Measurements from ENCODE around the gene FAM32A. TPM values are rescaled to one million over a fixed set of nuclear protein-coding genes. Genes with fewer than 3 reads are reported as not detected.

Gene FAM32A
- total RNA-seq, 4 donors from 2014 or later, result 67.9 to 93.9 (median 87.9) TPM

GRCh38 chr19:16226878-16227836 lies 41.9 kb downstream of the FAM32A start:
- peaks cover 56 to 67% of the 10 kb centered on the region in 2 donors for H3K36me3 ChIP-seq
- H3K4me1 ChIP-seq, result no peaks in the 10 kb centered on the region
- no peaks in the 10 kb centered on the region for H3K27me3 ChIP-seq
- 85 to 92% methylated on average over 23 to 29 of the region's 33 CpGs for WGBS, 2 donors
- H3K9me3 ChIP-seq, result no peaks in the 10 kb centered on the region
- DNase-seq, result no peak
- no peak overlapping the region for H3K27ac ChIP-seq
- H3K4me3 ChIP-seq (replicated peaks in 1 of 3), result no peak overlapping the region
- TF ChIP-seq CTCF (IDR thresholded peaks at IDR 0.05) (no peak), POLR2A (IDR thresholded peaks at IDR 0.05) (no peak)
- intact Hi-C loops (cut with DNase I), result no loop called here

GRCh38 chr19:16227837-16228636 lies 42.8 kb downstream of the FAM32A start:
- intact Hi-C loops (cut with DNase I), result no loop called here
- Histone ChIP-seq H3K27me3 (no peaks in the 10 kb centered on the region), H3K9me3 (no peaks in the 10 kb centered on the region), H3K4me1 (no peaks in the 10 kb centered on the region), H3K4me3 (replicated peaks in 1 of 3) (no peak overlapping the region), H3K36me3 (peaks cover 54 to 66% of the 10 kb centered on the region in 2 donors), H3K27ac (no peak overlapping the region)
- WGBS, 2 donors, result 94 to 95% methylated on average over 18 of the region's 21 CpGs
- TF ChIP-seq CTCF (IDR thresholded peaks at IDR 0.05) (no peak), POLR2A (IDR thresholded peaks at IDR 0.05) (no peak)
- DNase-seq, result no peak

GRCh38 chr19:16228637-16229321 lies 43.6 kb downstream of the FAM32A start:
- Histone ChIP-seq H3K4me1 (no peaks in the 10 kb centered on the region), H3K36me3 (peaks cover 53 to 68% of the 10 kb centered on the region in 2 donors), H3K9me3 (no peaks in the 10 kb centered on the region), H3K27ac (no peak overlapping the region), H3K27me3 (no peaks in the 10 kb centered on the region), H3K4me3 (replicated peaks in 1 of 3) (no peak overlapping the region)
- TF ChIP-seq POLR2A (IDR thresholded peaks at IDR 0.05) (no peak), CTCF (IDR thresholded peaks at IDR 0.05) (no peak)
- WGBS, 2 donors, result 88 to 89% methylated on average over 20 to 21 of the region's 21 CpGs
- intact Hi-C loops (cut with DNase I), result no loop called here
- no peak for DNase-seq

GRCh38 chr19:16229322-16229641 lies 44.1 kb downstream of the FAM32A start:
- H3K27ac ChIP-seq, result no peak overlapping the region
- TF ChIP-seq POLR2A (IDR thresholded peaks at IDR 0.05) (no peak), CTCF (IDR thresholded peaks at IDR 0.05) (no peak)
- no peak for DNase-seq
- H3K4me1 ChIP-seq, result no peaks in the 10 kb centered on the region
- H3K9me3 ChIP-seq, result no peaks in the 10 kb centered on the region
- no peaks in the 10 kb centered on the region for H3K27me3 ChIP-seq
- WGBS, 2 donors, result 100% methylated on average over 2 to 4 of the region's 9 CpGs
- peaks cover 53 to 74% of the 10 kb centered on the region in 2 donors for H3K36me3 ChIP-seq
- H3K4me3 ChIP-seq (replicated peaks in 1 of 3), result no peak overlapping the region
- intact Hi-C loops (cut with DNase I), result no loop called here
